ENCODE data around the gene CRACR2B. TPM values are rescaled to one million over a fixed set of nuclear protein-coding genes. Genes with fewer than 3 reads are reported as not detected.

The CRACR2B gene
- total RNA-seq, 1 experiment from 2014 or later = 17.5 TPM

GRCh38 chr11:848380-848931 is 20.7 kb downstream of the CRACR2B start:
- Histone ChIP-seq H3K36me3 (ENCODE audit: low read depth) (no peaks in the 10 kb centered on the region), H3K27me3 (ENCODE audit: insufficient read depth, low read depth) (no peaks in the 10 kb centered on the region), H3K4me3 (no peak overlapping the region), H3F3A (ENCODE audit: insufficient read depth, low read depth) (peaks cover 6% of the 10 kb centered on the region; the same call in 1 of the 2 replicates), H3K27ac (no peak overlapping the region), H3K4me2 (no peak overlapping the region), H3K9me3 (ENCODE audit: insufficient read depth, low read depth) (no peaks in the 10 kb centered on the region), H4K20me1 (ENCODE audit: insufficient read depth) (no peaks in the 10 kb centered on the region), H3K4me1 (replicated peaks; ENCODE audit: insufficient read depth) (peaks cover 16% of the 10 kb centered on the region), H2AFZ (no peak overlapping the region), H3K9me2 (ENCODE audit: insufficient read depth) (no peaks in the 10 kb centered on the region), H3K79me2 (ENCODE audit: low read depth) (no peaks in the 10 kb centered on the region)
- no peak for DNase-seq
- intact Hi-C loops (cut with micrococcal nuclease; ENCODE audit: unreplicated experiment) = no loop called here
- POLR2A ChIA-PET (ENCODE audit: unreplicated experiment) = no interaction called here
- no TSS peak for BruUV-seq (replicated peaks)
- CTCF ChIA-PET = no interaction called here
- peak; percentile 84 for TF ChIP-seq CTCF (conservative IDR thresholded peaks at IDR 0.05)
- no peak for TF ChIP-seq EZH2 (IDR thresholded peaks at IDR 0.05; ENCODE audit: low read depth)

GRCh38 chr11:849104-849824 is 21.5 kb downstream of the CRACR2B start:
- Histone ChIP-seq H3K4me3 (no peak overlapping the region), H3K9me2 (ENCODE audit: insufficient read depth) (no peaks in the 10 kb centered on the region), H2AFZ (no peak overlapping the region), H3K27me3 (ENCODE audit: insufficient read depth, low read depth) (no peaks in the 10 kb centered on the region), H3K27ac (no peak overlapping the region), H3K9me3 (ENCODE audit: insufficient read depth, low read depth) (no peaks in the 10 kb centered on the region), H3K36me3 (ENCODE audit: low read depth) (no peaks in the 10 kb centered on the region), H3F3A (ENCODE audit: insufficient read depth, low read depth) (peaks cover 6% of the 10 kb centered on the region; the same call in 1 of the 2 replicates), H3K4me2 (no peak overlapping the region), H3K79me2 (ENCODE audit: low read depth) (no peaks in the 10 kb centered on the region), H3K4me1 (replicated peaks; ENCODE audit: insufficient read depth) (peaks cover 9% of the 10 kb centered on the region; the same call in 1 of the 2 replicates), H4K20me1 (ENCODE audit: insufficient read depth) (no peaks in the 10 kb centered on the region)
- ChIA-PET POLR2A (ENCODE audit: unreplicated experiment) (no interaction called here), CTCF (no interaction called here)
- no peak for DNase-seq
- BruUV-seq (replicated peaks) = no TSS peak
- intact Hi-C loops (cut with micrococcal nuclease; ENCODE audit: unreplicated experiment) = no loop called here
- no peak for TF ChIP-seq CTCF (conservative IDR thresholded peaks at IDR 0.05)
- TF ChIP-seq EZH2 (IDR thresholded peaks at IDR 0.05; ENCODE audit: low read depth) = no peak

- ChIA-PET POLR2A (ENCODE audit: unreplicated experiment) (no interaction called here), CTCF (no interaction called here)
- Histone ChIP-seq H3K4me2 (no peak overlapping the region), H3K27ac (no peak overlapping the region), H3K27me3 (ENCODE audit: insufficient read depth, low read depth) (no peaks in the 10 kb centered on the region), H2AFZ (no peak overlapping the region), H3K79me2 (ENCODE audit: low read depth) (no peaks in the 10 kb centered on the region), H3K4me1 (replicated peaks; ENCODE audit: insufficient read depth) (0 out of 2 replicates have a peak, but pooled peaks cover under 1% of the 10 kb centered on the region), H3K9me3 (ENCODE audit: insufficient read depth, low read depth) (no peaks in the 10 kb centered on the region), H4K20me1 (ENCODE audit: insufficient read depth) (no peaks in the 10 kb centered on the region), H3K9me2 (ENCODE audit: insufficient read depth) (no peaks in the 10 kb centered on the region), H3K36me3 (ENCODE audit: low read depth) (no peaks in the 10 kb centered on the region), H3K4me3 (no peak overlapping the region), H3F3A (ENCODE audit: insufficient read depth, low read depth) (peaks cover 6% of the 10 kb centered on the region; the same call in 1 of the 2 replicates)
- no peak for DNase-seq
- no peak for TF ChIP-seq CTCF (conservative IDR thresholded peaks at IDR 0.05)
- TF ChIP-seq EZH2 (IDR thresholded peaks at IDR 0.05; ENCODE audit: low read depth) = no peak
- intact Hi-C loops (cut with micrococcal nuclease; ENCODE audit: unreplicated experiment) = no loop called here
- no TSS peak for BruUV-seq (replicated peaks)
Observed at GRCh38 chr11:849951-850774, 22.4 kb downstream of the CRACR2B start.
